ENCODE measurements around the gene XYLT1.
"Not testable (repeated sequence)": the region's sequence is repeated elsewhere in the genome, so short reads cannot be mapped to it uniquely, and the experiment has no call there.

XYLT1 gene

DNA sequence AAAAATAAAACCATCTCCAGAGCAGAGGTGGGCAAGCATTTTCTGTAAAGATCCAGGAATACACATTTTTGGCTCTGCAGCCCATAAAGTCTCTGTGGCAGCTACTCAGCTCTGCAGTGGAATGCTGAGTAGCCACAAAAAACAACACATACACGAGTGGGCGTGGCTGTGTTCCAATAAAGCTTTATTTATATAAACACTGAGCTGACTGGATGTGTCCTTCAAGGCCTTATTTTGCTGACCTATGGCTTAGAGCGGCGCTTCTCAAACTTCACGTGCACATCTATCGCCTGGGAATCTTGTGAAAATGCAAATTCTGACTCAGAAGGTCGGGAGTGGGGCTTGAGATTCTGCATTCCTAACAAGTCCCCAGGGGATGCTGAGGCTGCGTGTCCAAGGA, 39.7 kb downstream of the XYLT1 start:
- DNase-seq (ENCODE audit: low read depth) = no peak

DNA sequence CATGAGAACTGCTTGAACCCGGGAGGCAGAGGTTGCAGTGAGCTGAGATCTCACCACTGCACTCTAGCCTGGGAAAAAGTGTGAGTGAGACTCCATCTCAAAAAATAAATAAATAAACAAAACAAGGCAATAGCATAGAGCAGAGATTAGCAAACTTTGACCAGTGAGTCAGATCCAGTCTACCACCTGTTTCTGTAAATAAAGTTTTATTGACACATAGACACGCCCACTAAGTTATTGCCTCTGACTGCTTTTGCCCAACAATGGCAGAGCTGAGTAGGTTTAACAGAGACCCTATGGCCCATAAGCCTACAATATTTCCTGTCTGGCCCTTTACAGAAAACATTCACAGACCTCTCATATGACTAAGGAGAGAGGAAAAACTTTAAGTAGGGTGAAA, 44.3 kb downstream of the XYLT1 start:
- no peak for DNase-seq (ENCODE audit: low read depth)

DNA sequence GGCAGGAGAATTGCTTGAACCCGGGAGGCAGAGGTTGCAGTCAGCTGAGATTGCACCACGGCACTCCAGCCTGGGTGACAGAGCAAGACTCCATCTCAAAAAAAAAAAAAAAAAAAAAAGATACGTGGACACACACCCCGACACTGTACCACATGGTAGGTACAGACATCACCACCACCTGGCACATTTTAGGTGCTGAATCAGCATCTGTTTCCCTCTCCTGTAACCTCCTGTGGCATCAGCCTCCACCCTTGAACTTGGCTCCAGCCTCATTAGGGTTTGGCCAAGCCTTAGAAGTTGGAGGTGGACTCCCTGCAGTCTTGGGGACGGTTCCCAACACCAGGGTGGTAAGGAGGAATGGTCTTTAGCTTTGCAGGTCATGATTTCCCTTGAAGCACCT, 46.0 kb downstream of the XYLT1 start:
- DNase-seq (ENCODE audit: low read depth) = no peak

DNA sequence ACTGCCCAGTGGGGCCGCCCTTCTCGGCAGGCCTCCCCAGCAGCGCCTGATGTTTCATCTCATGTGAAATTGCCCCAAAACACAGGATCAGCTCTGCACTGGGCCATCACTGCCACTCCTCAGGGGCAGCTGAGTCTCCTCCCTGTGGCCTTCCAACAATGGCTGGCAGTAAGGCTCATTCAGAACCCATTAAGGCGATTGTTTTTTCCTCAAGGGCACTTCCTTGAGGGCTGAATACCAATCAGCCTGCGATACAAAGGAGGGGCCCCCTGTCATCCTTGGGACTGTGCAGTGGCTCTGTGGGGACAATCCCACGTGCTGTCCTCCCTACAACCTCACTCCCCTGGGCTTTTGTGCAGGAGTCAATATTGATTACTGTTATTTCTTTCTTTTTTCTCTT, 47.5 kb downstream of the XYLT1 start:
- no peak for DNase-seq (ENCODE audit: low read depth)

DNA sequence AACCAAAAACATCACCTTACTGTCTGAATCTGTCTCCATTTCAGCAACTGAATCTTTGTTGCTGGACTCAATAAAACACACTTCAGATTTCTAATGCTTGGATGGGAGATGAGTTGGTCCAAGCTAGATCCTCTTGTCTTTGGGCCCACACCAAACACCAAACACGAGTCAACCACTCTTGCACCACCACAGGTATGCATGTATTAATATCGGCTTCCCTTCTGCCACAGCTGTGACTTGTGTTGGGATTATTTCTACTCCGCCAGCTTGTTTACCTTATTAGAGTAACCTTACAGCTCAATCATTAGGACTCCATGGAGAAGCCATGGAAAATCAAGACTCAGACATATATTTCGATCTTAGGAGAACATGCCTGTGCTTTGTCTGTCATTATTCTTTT, 49.9 kb downstream of the XYLT1 start:
- no peak for DNase-seq (ENCODE audit: low read depth)

DNA sequence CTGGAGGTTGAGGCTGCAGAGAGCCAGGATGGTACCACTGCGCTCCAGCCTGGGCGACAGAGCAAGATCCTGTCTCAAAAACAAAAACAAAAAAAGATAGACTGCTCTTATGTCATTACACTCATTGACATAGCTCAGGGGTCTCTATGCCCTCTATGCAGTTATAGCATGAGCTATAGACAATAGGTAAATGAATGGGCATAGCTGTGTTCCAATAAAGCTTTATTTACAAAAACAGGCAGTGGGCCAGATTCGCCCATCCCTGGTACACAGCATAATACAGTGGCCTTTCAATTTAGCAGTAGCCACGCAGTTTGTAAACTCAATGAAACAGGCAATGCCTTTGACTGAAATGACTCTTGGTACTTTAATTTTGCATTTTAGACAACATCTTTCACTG, 51.5 kb downstream of the XYLT1 start:
- no peak for DNase-seq (ENCODE audit: low read depth)

DNA sequence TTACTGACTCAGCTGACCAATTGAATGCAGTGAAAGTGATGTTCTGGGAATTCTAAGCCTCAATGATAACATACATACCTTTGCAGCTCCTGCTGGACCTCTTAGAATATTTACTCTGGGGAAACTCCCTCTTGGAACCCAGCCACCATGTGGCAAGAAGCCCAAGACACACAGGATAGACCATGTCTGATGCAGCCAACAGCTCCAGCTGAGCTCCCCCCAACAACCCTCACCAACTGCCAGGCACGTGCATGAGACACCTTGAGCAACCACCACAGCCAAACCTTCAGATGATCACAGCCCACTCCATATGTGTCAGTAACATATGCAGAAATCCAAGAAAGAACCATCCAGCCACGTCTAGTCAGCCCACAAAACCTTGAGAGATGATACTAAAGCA, 53.0 kb downstream of the XYLT1 start:
- DNase-seq (ENCODE audit: low read depth) = no peak

DNA sequence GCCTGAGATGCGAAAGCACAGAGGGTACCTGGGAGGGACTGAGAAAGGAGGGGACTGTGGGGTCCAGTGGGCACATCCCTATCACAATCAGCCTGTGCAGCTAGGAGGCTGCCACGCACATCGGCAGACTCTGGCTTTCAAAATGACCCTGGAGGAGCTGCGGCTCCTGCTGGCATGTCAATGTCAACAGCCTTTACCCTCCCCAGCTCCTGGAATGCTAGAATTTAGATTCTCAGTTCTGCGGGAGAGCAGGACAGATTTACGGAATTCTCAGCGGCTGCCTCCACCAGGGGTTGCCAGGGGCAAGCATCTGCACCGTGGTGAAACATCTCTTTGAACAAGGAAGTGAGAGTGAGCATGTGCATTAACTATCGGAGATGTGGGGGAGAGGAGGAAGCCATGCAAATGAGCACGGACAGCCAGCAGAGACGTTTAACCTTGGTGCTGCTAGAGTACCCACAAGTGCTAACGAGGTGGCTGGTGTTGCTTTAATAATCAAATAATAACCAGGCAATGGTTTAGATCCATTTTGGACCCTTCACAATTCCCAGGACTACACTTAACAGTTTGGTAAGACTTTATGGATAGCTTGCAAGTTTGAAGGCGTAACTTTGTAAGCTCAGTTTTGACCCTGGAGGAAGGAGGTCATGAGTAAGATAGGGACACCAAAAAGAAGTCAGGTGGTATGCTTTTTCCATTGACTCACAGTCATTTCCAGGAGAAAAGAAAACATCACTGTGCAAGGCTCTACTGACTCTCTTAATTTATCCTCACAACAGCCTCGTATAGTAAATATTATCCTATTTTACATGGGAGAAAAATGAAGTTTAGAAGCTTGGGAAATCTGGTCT, 54.1 kb downstream of the XYLT1 start:
- DNase-seq (ENCODE audit: low read depth) = no peak

DNA sequence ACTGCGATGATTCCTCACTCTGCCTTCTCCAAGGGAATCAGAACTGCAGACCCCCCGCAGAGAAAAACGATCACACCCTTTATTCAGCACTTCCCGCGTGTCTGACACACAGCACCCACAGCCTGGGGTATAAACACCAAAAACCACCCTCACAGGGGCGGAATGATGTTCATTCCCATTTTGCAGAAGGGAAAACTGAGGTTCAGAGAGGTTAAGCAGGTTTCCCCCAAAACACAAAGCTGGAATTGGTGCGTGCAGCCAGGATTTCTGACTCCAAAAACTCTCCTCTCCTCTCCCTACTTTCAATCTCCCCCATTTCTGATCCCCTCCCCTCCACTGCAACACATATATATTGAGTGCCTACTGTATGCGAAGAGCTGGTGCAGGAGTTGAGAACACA, 55.8 kb downstream of the XYLT1 start:
- DNase-seq (ENCODE audit: low read depth) = no peak

DNA sequence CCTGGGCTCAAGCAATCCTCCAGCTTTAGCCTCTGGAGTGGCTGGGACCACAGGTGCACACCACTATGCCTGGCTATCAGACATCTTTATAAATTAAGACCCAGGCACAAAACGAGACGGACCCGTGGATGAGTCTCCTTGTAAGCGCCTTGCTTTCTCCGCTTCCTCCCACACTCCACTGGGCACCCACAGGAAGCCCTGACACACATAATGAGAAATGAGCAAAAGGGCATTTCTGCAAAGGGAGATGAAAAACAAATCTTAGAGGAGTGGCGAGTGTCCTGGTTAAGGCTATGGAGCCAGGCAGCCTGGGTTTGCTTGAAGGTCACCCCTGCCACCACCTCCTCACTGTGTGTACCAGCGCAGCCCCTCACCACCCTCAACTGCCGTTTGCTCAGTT, 56.3 kb downstream of the XYLT1 start:
- no peak for DNase-seq (ENCODE audit: low read depth)

DNA sequence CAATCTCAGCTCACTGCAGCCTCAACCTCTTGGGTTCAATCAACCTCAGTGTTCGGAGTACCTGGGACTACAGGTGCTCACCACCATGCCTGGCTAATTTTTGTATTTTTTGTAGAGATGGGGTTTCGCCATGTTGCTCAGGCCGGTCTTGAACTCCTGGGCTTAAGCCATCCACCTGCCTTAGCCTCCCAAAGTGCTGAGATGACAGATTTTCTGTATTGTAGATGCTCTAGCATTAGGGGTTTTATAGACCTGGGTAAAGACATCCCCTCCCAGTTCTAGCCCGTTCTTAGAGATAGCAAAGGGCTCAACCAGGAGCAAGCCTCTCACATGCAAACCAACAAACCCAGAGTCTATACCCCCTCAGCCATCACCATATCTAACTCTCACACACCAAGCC, 57.3 kb downstream of the XYLT1 start:
- no peak for DNase-seq (ENCODE audit: low read depth)

DNA sequence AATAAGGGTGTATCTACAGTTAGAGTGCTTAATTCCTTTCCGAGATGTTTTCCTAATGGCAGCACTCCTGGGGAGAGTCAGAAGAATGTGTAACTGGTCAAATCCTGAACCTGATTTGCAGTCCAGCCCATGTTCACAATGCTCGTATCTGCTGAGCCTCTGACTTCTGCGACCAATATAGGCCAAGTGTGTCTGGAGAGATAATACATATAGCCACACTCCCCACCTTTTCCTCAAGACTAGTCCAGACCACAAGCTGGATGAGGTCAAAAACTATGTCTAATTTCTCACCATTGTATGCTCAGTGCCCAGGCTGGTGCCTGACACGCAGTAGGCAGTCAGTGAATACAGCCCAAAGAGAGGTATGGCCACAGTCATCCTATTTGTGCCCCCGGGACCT, 58.0 kb downstream of the XYLT1 start:
- DNase-seq (ENCODE audit: low read depth) = no peak

DNA sequence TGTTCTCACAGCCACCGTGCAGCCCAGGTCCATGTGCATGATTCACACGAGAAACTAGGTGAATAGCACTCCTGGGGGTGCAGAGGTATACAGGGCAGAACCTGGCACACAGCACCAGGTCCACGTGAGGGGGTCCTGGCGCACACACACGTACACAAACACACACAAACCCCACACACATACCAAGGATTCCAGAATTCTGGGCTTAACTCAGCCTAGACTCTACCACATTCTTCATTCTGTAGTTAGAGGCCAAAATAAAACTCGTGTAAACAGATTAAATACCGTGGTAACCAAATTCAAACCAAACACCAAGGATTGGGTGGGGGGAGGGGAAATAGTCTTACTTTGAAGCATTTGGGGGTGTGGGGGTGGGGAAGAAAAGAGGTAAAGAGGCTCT, 58.5 kb downstream of the XYLT1 start:
- no peak for DNase-seq (ENCODE audit: low read depth)

DNA sequence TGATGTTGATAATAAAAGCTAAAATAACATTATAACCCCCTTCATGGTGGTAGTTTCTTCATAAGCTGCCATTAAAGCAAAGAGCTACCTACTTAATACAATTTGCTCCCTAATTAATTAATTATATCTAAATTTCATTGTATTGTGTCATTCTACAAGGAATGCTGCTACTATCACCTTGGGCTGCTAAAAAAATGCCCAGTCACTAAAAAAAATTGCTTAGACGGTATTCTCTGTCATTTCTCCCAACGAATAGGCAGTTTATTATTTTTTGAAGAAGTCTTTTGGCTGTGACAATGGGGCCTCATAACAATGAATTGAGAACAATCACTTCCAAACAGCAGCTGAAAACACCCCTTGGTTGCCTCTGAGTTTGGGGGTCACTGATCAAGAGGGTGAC, 59.5 kb downstream of the XYLT1 start:
- DNase-seq (ENCODE audit: low read depth) = no peak

DNA sequence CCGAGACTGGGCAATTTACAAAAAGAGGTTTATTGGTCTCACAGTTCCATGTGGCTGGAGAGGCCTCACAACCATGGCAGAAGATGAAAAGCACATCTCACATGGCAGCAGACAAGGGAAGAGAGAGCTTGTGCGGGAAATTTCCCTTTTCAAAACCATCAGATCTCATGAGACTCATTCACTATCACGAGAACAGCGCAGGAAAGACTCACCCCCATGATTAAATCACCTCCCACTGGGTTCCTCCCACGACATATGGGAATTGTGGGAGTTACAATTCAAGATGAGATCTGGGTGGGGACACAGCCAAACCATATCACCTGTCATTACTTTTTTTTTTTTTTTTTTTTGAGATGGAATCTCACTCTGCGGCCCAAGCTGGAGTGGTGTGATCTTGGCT, 60.4 kb downstream of the XYLT1 start:
- DNase-seq (ENCODE audit: low read depth) = not testable (repeated sequence)

DNA sequence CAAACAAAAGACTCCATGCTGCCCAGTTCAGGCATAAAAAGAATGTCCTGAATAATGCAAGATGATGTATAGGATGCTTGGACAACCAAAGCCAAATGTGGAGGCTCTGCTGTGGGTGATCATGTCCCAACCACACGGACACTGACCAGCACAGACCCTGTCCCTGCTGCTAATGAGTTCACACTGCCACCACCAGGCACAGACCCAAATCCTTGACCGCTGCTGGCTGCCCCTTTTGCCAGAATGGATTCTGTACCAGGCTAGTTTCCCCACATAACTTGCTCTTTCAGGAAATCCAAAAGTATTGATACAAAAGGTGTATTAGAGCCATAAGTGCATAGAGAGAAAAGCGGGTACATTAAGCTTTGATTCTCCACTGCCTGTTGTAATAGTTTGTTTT, 60.9 kb downstream of the XYLT1 start:
- DNase-seq (ENCODE audit: low read depth) = no peak

DNA sequence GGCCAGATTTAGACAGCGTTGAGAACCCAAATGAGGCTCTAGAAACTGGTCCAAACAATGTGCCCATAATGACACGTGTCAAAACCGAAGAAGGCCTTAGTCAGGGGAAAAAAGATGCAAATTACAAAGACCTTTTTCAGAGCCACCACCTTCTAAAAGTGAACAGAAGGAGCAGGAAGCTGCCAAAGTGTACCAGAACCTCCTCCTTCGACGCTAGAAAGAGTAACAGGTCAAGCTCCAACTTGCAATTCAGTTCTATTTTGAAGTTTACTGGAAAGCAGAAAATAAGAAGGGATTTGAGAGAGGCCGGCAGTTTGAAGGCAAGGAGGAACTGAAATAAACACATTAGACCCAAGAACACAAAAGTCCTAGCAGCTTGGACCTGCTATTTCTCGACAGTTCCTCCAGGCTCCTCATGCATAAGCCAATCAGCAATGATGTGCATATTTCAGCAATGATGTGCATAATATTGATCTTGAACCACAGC, 61.8 kb downstream of the XYLT1 start:
- no peak for DNase-seq (ENCODE audit: low read depth)

DNA sequence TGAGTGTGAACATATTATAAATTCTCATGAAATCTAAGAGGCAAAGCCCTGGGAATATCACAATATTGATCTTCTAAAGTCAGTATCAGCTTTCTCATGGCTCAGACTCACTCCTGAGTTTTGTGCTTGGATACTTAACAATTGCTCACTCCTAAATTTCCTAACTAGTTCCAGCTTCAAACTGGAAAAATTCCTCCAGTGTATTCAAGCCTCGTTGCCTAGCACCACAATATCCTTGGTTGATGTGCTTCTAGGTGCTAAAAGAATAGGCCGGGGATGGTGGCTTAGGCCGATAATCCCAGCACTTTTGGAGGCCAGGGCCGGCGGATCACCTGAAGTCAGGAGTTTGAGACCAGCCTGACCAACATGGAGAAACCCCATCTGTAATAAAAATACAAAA, 62.5 kb downstream of the XYLT1 start:
- no peak for DNase-seq (ENCODE audit: low read depth)

DNA sequence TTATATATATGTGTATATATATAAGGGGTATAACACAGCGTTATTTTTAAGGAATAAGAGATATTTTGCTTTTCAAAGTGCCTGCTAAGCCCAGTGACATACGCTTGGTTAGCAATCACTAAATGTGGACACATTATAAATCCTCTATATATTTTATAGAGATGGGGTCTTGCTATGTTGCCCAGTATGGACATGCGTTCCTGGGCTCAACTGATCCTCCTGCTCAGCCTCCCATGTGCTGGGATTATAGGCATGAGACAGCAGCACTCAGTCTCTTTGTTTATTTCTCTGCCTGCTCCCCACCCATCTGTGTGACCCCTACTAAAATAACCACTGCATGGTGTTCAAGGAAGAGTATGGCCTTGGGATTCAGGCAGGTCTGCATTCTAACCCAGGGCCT, 63.4 kb downstream of the XYLT1 start:
- DNase-seq (ENCODE audit: low read depth) = no peak

DNA sequence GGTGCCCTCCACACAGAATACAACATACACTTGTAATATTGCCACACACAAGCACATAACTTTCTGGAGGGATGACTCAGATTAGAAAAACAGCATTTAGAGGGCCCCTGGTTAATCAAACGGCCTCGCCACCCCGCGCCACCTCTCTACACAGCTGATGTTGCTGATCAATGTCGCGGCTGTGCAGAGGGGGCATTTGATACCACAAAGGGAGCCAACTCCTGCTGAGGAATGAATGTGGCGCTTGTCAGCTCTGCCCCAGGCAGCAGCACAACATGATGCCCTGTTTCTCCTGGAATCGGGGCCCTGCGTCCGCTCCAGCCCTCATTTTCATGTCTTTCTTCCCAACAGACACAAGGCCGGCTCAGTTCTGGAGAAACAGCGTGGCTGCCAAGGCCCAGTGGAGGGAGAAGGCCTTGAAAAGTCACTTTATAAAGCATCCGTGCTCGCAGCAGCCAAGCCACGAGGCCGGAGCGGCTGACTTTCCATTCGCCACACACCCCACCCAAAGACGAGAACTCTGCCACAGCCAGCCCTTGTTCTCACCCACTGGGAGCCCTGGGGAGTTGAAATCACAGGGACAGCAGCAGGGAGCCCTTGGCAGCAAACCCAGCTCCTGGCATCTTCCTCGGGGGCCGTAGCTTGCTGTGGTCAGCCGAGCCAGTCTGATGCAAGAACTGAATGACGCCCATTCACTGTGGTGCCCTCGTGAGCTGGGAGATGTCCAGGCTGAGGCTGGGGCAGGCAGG, 65.6 kb downstream of the XYLT1 start:
- peak; percentile 76 for DNase-seq (ENCODE audit: low read depth)

DNA sequence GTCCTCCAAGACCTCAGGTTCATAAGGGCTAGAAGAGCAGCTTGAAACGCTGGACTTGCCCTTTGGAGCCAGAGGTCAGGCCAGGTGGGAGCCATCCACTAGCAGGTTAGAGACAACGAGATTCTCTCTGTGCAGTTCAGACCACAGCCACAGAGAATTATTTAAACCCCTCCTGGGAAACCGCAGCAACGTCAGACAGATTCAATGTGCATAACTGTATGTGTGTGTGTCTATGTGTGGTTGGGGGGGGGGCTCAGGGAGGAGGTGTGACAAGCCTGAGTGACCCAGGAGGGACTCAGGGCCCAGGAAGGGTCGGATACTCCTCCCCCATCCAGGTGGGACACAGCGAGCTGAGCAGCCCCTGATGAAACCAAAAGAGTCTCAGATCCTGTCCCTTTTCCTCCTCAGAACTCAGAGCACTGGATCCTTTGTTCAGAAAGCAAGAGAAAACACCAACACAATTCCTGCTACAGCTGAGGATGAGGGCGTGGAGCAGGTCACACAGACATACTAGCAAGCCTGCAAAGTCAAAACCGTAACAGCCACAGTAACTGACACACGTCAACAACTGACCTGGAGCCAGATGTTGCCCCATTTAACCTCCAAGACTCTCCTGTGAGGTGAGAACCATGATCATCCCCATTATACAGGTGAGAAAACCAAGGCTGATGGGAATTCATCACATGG, 66.8 kb downstream of the XYLT1 start:
- DNase-seq (ENCODE audit: low read depth) = no peak

DNA sequence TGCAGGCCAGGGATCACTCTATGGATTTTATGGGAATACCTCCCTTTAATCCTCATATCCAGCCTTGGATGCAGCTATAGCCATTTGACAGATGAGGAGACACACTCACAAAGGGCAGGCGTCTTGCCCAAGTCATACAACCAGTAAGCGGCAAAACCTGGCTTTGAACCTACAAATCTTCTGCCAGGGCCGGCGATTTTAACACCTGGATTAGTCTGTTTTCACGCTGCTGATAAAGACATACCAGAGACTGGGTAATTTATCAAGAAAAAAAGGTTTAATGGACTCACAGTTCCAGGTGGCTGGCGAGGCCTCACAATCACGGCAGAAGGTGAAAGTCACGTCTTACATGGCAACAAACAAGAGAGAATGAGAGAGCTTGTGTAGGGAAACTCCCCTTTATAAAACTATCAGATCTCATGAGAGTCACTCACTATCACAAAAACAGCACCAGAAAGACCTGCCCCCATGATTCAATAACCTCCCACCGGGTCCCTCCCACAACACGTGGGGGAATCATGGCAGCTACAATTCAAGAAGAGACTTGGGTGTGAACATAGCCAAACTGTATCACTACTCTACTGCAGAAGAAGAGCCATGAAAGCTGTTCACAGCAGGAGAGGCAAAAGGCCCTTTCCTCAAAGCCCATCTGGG, 67.5 kb downstream of the XYLT1 start:
- DNase-seq (ENCODE audit: low read depth) = no peak
